HG02970 (cell line): ENCODE results near the gene SIX1.

Experiments
- ATAC-seq: cut with Tn5 transposase; IDR thresholded peaks from one replicate; pipeline ENCODE4 v1.9.1; 2021; ENCODE audit warnings: mild to moderate bottlenecking, moderate library complexity, moderate number of reproducible peaks; ENCODE audit not compliant: unreplicated experiment, low FRiP score

Gene SIX1

GRCh38 chr14:60655898-60656685, 6.8 kb upstream of the SIX1 start:
- no peak for ATAC-seq

GRCh38 chr14:60655119-60655897, 6.0 kb upstream of the SIX1 start:
- ATAC-seq: no peak

DNA sequence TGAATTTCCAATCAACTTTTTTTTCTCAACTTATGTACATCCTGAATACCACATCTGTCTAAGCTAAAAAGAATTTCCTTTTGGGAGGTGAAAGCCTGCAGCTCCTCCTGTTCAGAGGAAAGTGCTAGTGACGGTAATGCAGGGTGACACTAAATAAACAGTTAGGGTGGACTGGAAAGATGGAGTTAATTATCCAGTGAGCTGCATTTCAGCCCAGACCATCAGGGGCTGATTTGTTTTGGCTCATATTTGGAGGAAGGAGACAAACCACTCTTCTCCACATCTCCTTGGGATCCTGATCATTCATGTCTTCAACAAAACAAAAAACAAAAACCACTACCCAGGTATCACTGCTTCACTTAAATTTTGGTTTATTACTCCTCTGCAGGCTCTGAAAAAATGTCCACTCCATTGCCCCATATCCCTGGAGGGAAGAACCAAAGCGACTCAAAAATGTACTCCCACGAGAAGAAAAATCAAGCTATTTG, 5.1 kb upstream of the SIX1 start:
- no peak for ATAC-seq

DNA sequence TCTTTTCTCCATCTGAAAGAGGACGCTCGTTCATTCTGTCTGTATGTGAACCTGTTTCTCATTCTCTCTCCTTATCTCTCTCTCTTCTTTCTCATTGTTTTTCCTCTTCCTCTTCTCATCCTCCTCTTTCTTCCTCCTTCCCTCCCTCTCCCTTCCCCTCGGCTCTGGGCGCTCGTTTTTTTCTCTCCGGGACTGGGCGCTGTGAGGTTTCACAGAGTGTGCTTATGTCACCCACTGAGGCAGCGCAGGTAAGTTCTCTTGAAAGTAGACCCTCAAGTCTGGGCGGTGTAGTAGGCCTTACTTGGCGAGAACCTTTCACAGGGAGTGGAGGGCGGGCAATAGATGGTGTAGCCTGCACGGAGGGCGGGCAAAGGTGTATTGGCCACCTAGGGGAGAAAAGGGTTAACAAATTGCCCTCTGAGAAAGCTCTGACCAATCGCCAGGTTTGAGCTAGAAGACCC, 4.5 kb upstream of the SIX1 start:
- ATAC-seq: no peak

- no peak for ATAC-seq
Observed at GRCh38 chr14:60652674-60653651, 3.7 kb upstream of the SIX1 start.

DNA sequence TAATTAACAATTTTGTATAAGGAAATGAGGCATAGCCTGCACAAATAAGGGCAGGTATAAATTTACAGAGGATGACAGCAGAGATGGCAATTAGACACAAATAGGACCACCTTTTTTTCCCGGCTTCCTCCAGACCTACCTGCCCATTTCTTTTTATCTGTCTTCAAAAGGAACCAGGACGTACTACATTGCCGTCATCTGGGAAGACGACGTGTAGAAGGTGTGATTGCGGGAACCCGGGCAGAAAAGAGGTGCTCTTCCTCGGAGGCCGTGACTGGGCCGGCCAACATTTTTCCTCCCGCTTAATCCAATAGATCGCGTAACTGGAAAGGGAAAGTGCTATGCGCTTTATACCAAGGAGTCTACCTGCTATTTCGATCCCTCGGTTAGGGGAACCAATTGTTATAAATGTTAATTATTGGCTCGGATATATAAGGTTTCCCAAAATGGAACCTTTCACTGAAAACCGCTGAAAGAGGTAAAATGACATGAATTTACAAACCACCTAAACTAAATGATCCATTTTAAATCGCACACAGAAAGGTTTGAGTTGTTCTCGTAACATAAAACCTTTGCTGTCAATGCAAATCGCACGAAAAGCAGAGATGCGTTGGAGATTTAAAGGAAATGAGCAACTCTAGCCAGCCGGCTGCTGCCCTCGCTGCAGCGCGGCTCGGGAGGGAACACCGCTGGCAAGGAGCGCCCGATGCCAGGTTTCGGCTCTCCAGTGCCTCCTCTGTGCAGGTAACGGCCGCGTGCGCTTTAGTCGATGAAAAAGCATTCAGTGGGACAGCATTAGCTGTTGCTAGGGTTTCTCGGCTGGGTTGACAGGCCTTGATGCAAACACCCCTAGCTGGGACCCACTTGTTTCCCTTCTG, 2.8 kb upstream of the SIX1 start:
- ATAC-seq: no peak

DNA sequence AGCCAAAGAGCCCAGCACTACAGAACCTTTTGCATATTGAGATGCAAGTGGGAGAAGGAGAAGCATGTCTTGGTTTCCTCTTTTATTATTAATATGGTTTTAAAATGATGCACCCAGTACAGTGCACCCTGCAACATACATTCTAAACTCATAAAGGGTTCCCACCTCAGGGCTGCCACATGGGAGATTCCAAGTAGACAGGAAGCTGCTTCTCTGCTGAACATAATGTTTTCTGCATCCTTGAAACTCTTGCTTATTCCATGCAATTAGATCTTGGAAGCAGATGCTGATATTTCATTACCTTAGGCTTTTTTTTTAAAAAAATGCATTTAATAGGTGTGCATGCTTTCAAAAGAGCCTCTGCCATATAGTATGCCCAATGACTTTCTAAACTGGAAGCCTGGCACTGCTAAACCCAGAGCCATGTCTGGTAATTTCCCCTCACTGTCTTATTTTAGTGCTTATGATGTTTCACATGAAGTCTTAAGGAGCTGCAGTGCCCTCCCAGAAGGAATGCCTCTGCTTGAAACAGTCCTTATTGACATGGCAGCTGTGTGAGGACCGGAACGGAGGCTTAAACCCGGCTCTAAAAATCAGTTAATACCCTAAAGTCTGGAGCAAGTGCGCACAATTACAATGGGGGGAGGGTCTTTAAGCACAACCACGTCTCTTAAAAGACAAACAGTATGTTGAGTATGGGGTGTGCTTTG, 2.0 kb upstream of the SIX1 start:
- ATAC-seq: no peak

- no peak for ATAC-seq
Observed at GRCh38 chr14:60650373-60650961, 1.2 kb upstream of the SIX1 start.

DNA sequence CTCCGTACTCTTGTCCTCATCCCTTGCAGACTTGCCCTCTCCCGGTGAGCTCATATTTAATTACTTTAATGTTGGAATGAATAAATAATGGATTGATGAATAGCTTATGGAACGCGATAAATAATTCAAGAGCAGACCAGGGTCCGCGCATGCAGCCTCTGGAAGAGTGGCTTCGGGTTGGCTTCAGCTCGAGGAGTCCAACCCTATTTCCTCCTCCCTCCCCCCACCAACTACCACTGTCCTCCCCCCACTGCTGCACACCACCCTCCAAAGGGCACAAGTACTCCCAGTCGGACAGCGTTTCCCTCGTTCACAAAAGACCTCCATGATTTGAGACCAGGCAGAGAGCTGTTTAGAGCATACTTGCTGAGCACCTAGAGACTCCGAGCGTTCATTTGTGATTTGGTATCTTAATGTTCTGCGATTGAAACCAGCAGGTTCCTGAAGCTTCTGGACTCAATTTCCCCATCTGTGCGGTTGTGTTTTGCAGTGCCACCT, 647 bp upstream of the SIX1 start:
- ATAC-seq: no peak

DNA sequence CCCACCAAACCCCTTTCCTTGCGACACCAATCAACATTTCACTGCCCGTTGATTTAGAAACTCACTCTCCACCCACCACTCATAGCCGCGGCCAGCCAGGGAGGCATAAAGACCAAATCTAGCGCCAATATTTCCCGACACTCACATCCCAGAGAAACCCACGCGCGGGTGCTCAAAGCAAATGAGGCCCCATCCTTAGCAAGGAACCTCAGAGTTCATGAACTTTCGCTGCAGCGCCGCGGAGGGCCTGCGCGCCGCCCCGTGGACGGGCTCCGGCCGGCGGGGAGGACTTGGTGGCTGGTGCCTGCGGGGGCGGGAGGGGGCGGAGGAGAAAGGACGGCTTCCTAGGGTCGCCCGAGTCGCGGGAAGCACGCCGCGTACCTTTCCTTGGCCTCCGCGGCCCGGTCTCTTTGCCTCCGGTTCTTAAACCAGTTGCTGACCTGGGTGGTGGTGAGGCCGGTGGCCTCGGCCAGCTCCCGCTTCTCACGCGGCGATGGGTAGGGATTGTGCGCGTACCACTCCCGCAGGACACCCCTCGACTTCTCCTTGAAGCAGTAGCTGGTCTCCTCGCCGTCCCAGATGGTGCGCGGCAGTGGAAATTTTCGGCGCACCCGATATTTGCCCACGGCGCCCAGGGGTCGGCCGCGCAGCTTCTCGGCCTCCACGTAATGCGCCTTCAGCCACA, 886 bp downstream of the SIX1 start:
- ATAC-seq: no peak

- ATAC-seq: no peak
Observed at GRCh38 chr14:60647837-60648248, 1.4 kb downstream of the SIX1 start.

DNA sequence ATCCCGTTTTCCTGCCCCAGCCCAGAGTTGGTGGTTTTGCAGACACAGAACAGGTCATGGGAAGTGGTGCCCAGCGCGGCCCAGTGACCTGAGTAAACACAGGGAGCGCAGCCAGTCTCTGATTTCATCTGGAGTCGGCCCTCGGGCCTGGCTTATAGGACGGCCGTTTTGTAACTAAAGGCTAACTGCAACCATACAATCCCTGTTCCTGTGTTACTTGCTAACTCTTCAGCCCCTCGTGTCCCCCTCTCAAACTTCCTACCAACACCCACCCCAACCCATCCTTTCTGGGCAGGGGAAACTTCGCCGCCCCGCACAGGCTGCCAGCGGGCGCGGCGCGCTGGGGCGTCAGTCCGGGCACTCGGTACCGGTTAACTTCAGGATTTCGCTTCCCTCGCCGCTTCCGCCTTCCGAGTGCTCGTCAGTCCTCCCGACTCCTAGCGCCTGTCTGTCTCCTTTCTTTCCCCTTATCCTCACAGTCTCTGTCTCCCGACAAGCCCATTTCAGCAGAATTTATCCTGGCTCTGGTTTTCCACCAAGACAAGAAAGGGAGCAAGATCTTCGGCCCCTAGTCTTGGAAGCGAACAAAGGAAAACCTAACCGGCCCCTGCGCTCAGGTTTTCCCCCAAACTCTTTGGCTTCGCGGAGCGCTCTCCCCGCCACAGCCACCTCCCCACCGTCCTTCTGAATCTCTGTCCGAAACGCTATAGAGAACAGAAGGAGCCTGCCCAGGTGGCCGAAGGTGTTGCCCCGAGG, 2.0 kb downstream of the SIX1 start:
- no peak for ATAC-seq

DNA sequence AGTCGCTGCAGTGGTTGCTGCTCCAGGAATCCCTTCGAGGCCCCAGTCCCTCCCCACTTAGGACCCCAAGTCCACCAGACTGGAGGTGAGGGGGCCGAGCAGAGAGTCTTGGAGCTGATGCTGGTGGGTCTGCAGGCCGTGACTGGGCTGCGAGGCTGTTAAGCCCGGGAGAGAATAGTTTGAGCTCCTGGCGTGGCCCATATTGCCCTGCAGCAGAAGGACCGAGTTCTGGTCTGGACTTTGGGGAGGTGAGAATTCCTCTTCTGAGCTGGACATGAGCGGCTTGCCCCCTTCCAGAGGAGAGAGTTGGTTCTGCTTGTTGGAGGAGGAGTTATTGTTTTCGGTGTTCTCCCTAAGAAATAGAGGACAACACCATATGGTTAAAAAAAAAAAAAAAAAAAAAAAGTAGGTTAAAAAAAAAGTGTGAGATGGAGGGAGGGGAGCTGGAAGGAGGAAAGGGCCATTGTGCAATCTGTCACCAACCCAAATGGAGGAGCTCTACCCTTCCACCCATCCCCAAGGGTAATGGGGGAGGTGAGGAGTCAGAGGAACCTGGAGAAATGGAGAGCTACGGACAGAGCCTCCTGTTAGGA, 3.0 kb downstream of the SIX1 start:
- no peak for ATAC-seq

DNA sequence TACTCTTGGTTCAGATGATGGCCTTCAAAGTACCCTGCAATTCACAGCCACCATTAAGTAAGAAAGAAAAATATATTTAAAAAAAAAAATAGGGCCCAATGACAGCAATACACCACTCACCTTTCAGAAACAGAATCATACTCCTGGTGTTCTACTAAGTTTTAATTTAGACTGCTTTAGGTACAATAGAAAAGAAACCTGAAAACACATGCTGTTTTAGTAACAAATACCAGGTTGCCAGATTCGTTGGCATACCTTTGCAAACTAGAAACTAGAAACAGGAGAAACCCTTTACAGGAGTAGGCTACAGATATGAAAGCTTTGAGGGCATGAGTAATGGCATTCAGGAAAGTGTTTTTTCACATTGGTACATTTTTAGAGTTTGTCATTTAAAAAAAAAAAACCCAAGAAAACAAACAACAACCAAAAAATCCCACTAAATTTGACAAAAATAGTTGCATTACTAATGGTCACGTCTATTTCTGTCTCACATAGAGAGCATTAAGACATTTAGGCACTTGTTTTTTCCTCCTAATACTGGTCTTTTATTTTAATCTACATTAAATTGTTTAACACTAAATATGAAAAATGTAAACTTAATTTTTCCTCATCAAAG, 4.0 kb downstream of the SIX1 start:
- no peak for ATAC-seq

GRCh38 chr14:60644666-60645065, 4.6 kb downstream of the SIX1 start:
- no peak for ATAC-seq
